Right ventricle myocardium superior (tissue), 1 donor: Measurements from ENCODE around the gene OR6A2. TPM values are rescaled to one million over a fixed set of nuclear protein-coding genes. Genes with fewer than 3 reads are reported as not detected.
"Not testable (repeated sequence)": the region's sequence is repeated elsewhere in the genome, so short reads cannot be mapped to it uniquely, and the experiment has no call there.

Experiments used
- ATAC-seq: fragments of 200-7000 bp; cut with Tn5 transposase; one replicate; pipeline ENCODE4 v1.9.1; 2020; ENCODE audit warnings: mild to moderate bottlenecking; ENCODE audit not compliant: poor library complexity
- DNase-seq: peaks from one replicate; pipeline ENCODE4 v3.0.0-alpha.2; 2020
- intact Hi-C: fragments of 100-400 bp; cut with DNase I; formaldehyde crosslinking; loops from one replicate; pipeline ENCODE4 v1.11.2; 2022
- long read RNA-seq: library from polyadenylated mRNA; unstranded; transcript quantifications from one replicate; pipeline ENCODE4 v2.0.0, GENCODE V29; 2021
- total RNA-seq: library from RNA; stranded (reverse); fragmentation: NEBNext Ultra II Directional; extraction: Animal tissue kit (Norgen Biotek cat#: 25700); gene quantifications from one replicate; pipeline ENCODE4 v1.2.1, GENCODE V29; 2021
- donor health status: DM: no; HTN: yes; CAD: no; lungs with severe emphysema.

The OR6A2 gene
- not detected for total RNA-seq
- long read RNA-seq: 0 reads

DNA sequence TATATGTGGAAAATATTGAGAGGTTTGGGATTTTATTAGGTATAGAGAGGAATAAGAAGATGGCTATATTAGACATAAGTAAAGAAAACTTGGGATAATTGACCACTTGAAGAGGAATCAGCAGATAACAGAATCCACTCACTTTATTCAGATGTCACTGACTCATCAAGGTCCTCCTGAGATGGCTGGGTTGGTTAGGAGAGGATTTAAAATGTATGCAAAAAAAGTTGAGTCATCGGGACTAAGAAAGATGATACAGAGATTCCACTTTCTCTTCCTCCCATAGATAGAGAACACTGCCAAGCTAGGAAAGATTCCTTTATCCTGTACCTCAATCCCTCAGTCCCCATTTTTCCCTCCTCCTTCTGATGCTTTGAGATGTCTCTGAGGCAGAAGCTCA, at the start of gene OR6A2:
Gene OR6A2 (minus strand): TSS at position 288 of the 400 bp plus-strand sequence. CDS start 3,981 bp downstream, outside the sequence.
- intact Hi-C loops: no loop called here
- DNase-seq (no peak), ATAC-seq (no peak)

DNA sequence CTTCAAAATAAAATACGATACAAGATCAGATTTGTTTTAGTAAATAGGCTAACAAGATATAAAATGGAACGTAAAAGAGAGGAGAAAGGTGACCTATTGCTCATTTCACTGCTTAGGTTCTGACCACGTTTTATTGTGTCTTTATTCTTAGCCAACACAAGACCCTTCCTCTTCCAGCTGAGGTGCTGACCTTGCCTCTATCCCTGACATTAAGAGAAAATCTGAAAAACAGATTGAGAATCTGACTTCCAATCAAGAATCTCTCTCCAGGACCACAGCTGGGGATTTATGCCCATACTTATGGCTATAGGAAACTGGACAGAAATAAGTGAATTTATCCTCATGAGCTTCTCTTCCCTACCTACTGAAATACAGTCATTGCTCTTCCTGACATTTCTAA, 45.9 kb upstream of the OR6A2 start, which contains the start of gene OR10A5:
Gene OR10A5 (plus strand): TSS at position 301 of the 400 bp plus-strand sequence. CDS start 0 bp downstream, at position 301.
- intact Hi-C loops: no loop called here
- ATAC-seq (no peak), DNase-seq (no peak)

DNA sequence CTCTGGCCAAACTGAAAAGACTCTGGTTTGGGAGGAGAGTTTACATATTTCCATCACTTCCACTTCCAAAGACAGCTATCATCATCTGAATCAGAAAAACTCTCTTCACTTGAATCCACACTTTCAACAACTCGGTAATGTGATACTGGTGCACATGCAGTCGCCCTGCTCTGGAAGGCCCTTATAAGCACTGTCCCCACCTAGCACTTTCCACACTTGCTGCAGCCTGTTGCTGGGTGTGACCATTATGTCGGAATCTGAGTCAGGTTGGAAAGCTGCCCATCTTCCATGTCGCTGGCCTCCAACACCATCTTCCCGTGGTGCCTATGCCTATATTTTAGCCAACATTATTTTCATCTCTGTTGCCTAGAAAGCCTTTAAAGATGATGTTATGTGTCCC, 44.9 kb upstream of the OR6A2 start:
- intact Hi-C loops: no loop called here
- DNase-seq: no peak
- no peak for ATAC-seq

DNA sequence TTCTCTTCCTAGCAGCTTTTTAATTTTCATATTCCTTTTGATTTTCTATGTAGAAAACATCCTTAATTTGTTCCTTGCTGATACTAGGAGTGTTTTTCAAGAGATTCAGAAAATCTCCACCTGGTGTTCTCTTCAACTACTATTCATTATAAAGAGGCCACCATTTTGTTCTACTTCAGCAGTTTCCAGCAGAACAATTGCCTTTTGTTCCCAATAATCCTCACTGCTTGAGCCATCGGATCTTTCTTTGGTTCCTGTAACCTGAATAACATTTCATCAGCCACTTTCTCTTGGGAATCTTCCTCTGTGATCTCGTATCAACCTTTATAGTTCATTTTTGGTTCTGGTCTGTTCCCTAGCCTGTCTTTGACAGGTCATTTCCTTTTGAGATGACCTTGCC, 44.2 kb upstream of the OR6A2 start:
- ATAC-seq (no peak), DNase-seq (no peak)
- intact Hi-C loops: no loop called here

DNA sequence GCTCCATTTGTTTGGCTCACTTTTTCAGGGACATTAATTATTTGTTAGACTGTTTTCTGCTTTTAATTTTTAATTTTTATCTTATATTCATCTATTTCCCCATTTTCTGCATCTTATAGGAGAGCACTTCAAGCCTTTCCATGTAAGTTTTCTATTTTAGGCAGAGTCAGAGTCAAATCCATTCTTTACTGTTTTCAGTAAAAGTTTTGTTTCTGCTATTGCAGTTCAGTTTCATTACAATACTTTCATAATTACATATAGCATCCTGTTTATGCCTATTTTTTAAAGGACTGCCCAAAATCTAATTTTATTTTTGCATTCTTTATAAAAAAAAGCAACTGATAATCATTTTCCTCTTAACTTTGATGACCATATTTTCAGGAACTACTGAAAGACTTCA, 42.2 kb upstream of the OR6A2 start:
- no peak for DNase-seq
- no peak for ATAC-seq
- intact Hi-C loops: no loop called here

DNA sequence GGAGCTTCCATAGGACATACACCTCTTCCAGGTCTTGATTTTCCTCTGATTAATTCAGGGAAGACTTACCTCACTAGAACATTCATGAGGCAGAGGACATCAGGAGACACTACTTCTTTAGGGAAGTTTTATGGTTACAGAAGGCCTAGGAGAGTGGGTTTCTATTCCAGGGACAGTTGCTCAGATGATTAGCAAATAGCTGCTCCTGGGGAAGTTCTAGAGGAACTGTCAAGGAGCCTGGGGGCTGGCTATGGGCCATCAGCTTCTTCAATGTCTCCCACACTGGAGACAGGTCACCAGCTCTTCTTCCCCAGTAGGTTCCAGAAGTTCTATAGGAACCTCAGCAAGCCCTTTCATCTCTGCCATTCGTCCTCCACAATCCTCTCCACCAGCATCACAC, 34.5 kb upstream of the OR6A2 start:
- intact Hi-C loops: no loop called here
- ATAC-seq (no peak), DNase-seq (no peak)

DNA sequence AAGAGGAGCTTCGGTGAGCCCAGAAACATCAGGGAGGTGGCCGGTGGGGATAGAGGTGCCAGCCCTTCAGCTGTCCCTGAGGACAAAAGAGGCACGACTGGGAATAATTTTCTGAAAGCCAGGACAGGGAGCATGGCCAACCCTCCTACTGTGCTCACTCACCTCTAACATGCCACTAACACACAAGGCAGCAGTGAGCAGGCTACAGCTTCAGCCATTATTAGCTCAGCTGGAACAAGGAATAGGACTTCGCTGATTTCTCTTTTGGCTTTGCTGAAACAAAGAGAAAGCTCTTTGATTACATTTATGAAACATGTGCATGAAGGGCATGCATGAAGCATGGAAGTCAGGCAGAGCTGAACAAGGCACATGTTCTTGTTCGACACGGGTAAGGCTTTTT, 33.9 kb upstream of the OR6A2 start:
- no peak for ATAC-seq
- intact Hi-C loops: no loop called here
- no peak for DNase-seq

DNA sequence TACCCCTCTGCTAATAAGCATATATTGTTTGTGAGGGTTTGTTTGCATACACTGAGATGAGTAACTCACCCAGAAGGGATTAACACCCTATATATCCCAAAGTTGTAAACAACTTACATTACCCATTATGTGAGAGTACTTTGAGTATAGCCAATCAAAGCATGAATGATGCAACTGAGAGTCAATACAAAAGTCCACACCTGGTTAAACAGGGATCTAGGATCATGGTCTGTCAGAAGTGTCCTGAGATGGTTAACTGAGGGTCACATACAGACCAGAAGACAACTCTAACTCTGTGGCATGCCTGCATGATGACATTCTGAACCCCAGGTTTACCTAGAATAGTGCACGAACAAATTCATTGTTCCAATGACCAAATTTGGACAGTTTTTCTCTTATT, 28.6 kb upstream of the OR6A2 start:
- no peak for DNase-seq
- intact Hi-C loops: no loop called here
- ATAC-seq: no peak

DNA sequence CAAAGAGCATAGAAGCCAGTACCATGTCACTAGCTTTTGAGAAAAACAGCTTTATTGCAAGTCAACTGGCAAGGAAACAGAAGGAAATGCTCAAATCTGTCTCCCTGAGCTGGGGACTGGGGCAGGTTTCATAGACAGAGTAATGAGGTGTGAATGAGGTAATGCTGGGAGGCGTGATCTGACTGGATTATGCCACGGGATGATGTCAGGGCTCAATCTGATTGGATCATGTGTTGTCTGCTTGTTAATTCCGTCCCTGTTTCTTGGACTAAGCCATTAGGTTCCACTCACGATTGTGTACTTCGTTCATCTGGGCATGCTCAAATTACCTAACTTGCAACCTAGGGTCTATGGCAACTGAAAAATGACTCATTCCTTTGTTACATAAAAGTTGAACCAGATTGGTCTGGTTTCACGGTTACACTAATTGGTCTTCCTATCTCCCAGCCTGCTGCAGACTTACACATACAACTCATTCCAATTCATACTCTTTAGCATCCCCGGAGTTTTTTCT, 25.8 kb upstream of the OR6A2 start:
- DNase-seq: no peak
- ATAC-seq: no peak

DNA sequence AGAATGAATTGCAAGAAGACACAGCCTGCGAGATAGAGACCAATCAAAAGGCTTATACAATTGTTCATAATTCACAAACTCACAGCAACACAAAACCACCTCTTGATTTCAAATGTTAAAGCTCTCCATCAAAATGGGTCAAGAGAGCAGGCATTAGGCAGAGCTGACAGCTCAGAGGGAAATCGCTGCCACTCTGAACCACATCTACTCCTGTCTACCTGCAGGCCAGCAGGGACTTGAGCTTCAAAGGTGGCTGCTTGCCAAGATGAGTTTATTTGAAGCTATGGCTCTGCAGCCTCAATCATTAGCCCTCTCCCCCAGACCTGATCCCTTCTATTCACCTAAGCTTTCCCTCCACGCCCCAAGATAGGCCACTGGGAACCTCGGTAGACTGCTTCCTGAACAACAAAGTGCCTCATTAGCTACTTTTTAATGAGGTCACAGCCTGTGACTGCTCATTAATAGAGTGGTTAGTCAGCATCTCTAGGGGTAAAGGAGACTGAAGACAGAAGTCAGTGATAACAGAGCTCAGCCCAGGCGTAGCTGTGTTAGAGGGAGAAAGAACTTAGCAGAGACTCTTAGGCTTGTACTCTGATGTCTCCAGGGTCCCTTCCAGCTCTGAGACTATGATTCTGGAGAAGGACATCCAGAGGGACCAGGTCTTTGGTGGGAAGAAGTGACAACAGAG, 24.8 kb upstream of the OR6A2 start:
- DNase-seq: no peak
- intact Hi-C loops: no loop called here
- ATAC-seq: no peak

More for the DNA sequence above, 25.8 kb upstream of the OR6A2 start:
- intact Hi-C loops: no loop called here

DNA sequence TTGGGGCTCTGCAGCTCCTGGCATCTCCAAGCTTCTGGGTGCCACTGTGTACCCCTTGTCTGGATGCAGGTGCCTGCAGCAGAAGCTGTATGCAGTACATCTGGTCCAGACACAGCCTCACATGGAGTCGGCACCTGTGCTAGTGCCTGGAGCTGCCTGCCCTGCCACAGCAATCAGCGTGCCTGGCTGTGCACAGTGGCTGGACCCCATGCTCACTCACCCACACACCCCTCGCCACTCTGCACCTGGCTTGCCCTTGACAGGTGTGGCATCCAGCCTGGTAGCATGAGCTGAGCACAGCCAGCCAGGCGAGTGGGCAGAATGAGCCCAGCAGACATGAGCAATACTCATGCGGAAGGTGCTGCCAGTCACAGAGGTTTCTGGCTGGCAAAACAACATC, 19.5 kb upstream of the OR6A2 start:
- intact Hi-C loops: no loop called here
- ATAC-seq: no peak
- no peak for DNase-seq

DNA sequence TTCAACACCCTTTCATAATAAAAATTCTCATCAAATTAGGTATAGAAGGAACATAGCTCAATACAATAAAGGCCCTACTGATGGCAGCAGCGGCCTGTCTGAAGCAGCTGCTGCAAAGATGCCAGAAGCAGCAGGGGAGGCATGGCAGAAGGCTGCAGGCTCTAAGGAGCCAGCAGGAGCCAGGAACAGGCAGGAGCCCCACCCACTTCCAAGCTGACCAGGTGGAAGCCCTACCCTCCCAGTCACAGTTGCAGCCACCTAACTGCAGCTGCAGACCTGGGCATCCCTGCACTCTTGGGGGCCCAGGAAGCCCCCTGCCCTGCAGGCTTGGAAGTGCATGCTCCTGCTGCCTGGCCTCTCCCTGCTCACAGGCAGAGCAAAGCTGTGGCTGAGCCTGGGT, 18.2 kb upstream of the OR6A2 start:
- ATAC-seq (no peak), DNase-seq (no peak)
- intact Hi-C loops: no loop called here

DNA sequence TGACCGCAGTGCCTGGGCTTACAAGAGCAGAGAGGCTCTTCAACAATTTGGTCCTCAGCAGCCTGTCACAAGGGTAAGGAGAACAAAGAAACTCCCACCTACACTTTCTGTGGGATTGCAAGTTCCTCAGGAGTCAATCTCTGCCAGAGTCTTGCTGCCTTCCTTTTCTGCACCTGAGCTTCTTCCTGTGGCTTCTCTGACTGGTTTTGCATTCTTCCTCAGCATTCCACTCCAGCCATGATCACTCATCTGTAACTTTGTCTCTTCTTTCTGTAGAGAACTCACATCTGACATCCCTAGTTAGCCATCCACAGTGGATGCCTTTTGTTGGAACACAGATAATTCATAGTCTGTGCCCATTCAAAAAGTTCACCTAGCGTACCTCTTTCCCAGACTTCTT, 14.2 kb upstream of the OR6A2 start:
- intact Hi-C loops: no loop called here
- ATAC-seq: no peak
- DNase-seq: no peak

DNA sequence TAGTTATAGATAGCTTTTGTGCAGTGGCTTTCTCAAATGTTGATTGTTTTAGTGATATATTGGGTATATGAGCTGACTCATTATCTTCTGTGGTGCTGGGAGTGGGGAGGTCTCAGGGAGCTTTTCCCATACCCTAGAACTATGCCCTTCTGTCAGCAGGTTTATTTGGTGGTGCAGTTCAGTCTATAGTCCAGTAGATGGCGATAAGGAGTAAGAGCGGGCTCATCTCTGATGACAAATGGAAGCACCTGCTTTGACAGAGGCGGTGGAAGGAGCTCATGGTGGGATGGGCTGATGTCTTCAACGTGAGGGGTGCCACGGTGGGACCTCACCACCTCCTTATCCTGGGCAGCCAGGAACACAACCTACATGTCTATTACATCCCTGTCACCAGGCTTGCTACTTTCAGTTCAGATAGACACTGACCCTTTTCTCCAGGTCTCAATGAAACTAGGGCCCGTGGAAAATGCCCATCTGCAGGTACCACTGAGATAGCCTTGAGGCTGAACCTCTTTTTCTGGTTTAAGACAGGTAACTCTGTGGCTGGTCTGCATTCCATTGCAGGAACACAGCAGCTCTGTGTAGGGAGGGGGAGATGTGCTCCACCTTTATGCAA, 13.0 kb upstream of the OR6A2 start:
- ATAC-seq: peak; percentile 46
- intact Hi-C loops: no loop called here
- DNase-seq: no peak

DNA sequence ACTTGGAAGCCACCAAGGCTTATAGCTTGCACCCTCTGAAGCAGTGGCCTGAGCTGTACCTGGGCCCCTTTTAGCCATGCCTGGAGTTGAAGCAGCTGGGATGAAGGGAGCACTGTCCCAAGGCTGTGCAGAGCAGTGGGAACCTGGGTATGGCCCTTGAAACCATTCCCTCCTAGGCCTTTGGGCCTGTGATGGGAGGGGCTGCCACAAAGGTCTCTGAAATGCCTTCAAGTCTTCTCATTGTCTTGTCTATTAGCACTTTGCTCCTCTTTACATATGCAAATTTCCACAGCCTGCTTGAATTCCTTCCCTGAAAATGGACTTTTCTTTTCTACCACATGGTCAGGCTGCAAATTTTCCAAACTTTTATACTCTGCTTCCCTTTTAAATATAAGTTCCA, 1.6 kb upstream of the OR6A2 start:
- intact Hi-C loops, DNase-seq, ATAC-seq: not testable (repeated sequence)

DNA sequence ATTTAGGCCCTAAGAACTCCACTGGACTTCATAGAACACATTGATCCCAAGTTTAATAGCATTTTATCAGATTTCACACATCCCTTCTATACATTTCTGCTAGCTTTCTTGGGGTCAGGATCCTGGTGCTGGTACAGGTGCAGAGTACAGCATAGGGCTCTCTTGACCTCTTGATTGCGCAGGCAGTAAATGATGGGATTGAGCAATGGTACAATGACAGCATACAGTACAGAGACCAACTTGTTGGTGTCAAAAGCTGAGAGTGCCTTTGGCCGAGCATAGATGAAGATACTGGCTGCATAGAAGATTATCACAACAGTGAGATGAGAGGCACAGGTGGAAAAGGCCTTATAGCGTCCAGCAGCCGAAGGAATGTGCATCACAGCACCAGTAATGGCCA, 4.8 kb downstream of the OR6A2 start:
- no peak for DNase-seq
- no peak for ATAC-seq
- intact Hi-C loops: no loop called here

DNA sequence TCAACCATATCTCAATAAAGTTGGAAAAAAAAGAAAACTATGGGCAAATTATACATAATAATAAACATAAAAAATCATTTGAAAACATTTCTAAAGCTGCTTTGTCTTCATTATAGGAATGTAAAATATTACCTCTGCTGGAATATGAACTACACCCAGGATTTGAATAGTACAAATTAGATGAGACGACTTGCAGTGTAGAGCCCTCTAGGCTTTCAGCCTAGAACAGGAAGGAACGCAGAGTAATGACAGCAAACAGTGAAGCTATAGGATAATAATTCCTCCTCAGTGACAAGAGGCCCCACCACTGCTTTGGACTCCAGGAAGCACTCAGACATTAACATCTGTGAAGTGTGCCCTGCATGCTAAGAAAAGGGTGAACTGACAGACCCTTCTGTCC, 8.9 kb downstream of the OR6A2 start:
- intact Hi-C loops: no loop called here
- ATAC-seq (no peak), DNase-seq (no peak)

DNA sequence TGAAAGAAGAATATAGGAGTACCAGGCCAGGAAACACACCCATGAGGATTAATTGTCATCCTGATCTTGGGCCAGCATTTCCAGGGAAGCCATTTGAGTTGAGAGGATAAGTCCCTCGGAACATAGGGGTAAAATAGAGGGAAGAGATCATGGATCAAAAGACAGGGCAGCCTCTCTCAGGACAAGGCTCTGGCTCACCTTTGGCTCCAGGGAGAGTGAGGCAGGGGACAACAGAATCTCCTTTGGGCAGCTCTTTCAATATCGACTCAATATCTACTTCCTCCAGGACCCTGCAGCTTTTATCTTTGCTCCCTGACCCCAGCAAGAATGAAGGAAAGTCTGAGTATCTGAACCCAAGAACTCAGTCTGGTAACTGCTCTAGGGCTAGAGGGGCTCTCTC, 16.8 kb downstream of the OR6A2 start, which contains the start of gene OR2AG1:
Gene OR2AG1 (plus strand): TSS at position 301 of the 400 bp plus-strand sequence. CDS start 2,018 bp downstream, outside the sequence.
- DNase-seq (no peak), ATAC-seq (no peak)
- intact Hi-C loops: no loop called here

DNA sequence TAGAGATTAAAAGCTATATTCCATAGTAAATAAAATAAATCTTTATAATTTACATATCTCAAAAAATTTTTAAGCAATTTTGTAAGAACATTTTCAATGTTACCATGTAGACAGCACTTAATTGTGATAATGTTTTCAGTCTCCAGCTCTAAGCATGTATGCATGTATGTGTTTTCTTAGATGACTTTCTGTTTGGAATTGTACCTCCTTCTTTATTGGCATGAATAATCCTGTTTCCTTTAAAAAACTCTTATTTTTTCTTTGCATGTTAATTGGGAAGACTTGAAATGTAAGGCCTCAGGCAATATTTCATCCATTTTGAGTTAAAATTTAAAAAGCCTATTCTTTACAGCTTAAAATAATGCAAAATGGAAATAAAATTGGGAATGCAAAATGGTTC, 18.7 kb downstream of the OR6A2 start:
- intact Hi-C loops: no loop called here
- ATAC-seq (no peak), DNase-seq (no peak)

DNA sequence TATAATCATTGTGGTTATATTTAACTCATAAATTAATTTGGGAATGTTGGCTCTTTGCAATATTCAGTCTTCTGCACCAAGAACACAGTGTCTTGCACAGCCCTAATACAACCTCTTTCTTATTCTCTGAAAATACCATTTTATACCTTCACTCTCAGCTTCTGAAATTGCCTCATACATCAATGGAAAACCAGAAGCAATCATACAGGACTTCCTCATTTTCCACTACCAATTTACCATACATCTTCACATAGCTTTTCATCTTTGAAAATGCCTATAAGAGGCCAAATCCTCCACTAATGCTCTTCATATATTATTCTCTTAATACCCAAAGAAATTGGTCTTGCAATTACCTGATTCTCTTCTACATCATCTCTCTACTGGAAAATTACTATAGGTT, 21.0 kb downstream of the OR6A2 start:
- intact Hi-C loops: loop anchor here (10.0 kb wide), 1 partner anchor 64 kb away; no protein-coding TSS in a partner anchor
- ATAC-seq (no peak), DNase-seq (no peak)
